Calu3 (cell line): Measurements from ENCODE around the gene ARHGAP8. TPM values are rescaled to one million over a fixed set of nuclear protein-coding genes. Genes with fewer than 3 reads are reported as not detected.

ENCODE experiments used
- BruUV-seq: library from RNA; stranded (reverse); fragments of 400-500 nt; replicated peaks from 2 replicates; lab custom pipeline; 2021; lab: Mats Ljungman, UMichigan
- CTCF ChIA-PET: fragments of 300-600 bp; sonication (Branson Sonifier 250); formaldehyde crosslinking; loops from one replicate; lab custom pipeline; 2022; ENCODE audit warnings: antibody characterized with exemption; lab: Charles Lee
- DNase-seq: peaks from one replicate; pipeline ENCODE4 v3.0.0; 2022
- H3K27ac Mint-ChIP-seq: one replicate; pipeline ENCODE4 v1.8.0; 2022; ENCODE audit warnings: mixed read lengths; ENCODE audit not compliant: unreplicated experiment
- H3K27me3 Mint-ChIP-seq: one replicate; pipeline ENCODE4 v1.8.0; 2022; ENCODE audit warnings: mixed read lengths; ENCODE audit not compliant: unreplicated experiment
- H3K36me3 Mint-ChIP-seq: one replicate; pipeline ENCODE4 v1.8.0; 2022; ENCODE audit warnings: mild to moderate bottlenecking, moderate library complexity, mixed read lengths; ENCODE audit not compliant: insufficient read depth, unreplicated experiment
- H3K4me1 Mint-ChIP-seq: one replicate; pipeline ENCODE4 v1.8.0; 2022; ENCODE audit warnings: mild to moderate bottlenecking, low read depth, mixed read lengths; ENCODE audit not compliant: unreplicated experiment
- H3K4me3 Mint-ChIP-seq: one replicate; pipeline ENCODE4 v1.8.0; 2022; ENCODE audit warnings: mild to moderate bottlenecking, low read depth, moderate library complexity, mixed read lengths; ENCODE audit not compliant: unreplicated experiment
- H3K9me3 Mint-ChIP-seq: one replicate; pipeline ENCODE4 v1.8.0; 2022; ENCODE audit warnings: low read depth, mixed read lengths; ENCODE audit not compliant: unreplicated experiment
- CTCF ChIP-seq: fragments of 200-600 bp; IDR thresholded peaks from one replicate; pipeline ENCODE4 v1.8.0; 2022; ENCODE audit warnings: antibody characterized with exemption; ENCODE audit not compliant: unreplicated experiment
- intact Hi-C: fragments of 100-400 bp; cut with micrococcal nuclease; formaldehyde crosslinking; loops from one replicate; pipeline ENCODE4 v1.10.0; 2022; ENCODE audit not compliant: unreplicated experiment
- total RNA-seq: library from RNA; stranded (reverse); gene quantifications from 2 replicates; pipeline ENCODE4 v1.2.3, GENCODE V29; 2022

The ARHGAP8 gene
- total RNA-seq, 1 experiment from 2014 or later, result 127 TPM

- CTCF ChIA-PET, result no interaction called here
- Mint-ChIP-seq H3K4me1 (no peaks in the 10 kb centered on the region), H3K27me3 (no peaks in the 10 kb centered on the region), H3K27ac (no peak overlapping the region), H3K9me3 (no peaks in the 10 kb centered on the region), H3K36me3 (peaks cover 13% of the 10 kb centered on the region), H3K4me3 (no peak overlapping the region)
- intact Hi-C loops, result no loop called here
- BruUV-seq, result no TSS peak
- no peak for TF ChIP-seq CTCF
- DNase-seq, result no peak
Measured at GRCh38 chr22:44705022-44705297, 47.4 kb upstream of the ARHGAP8 start.

- no TSS peak for BruUV-seq
- CTCF ChIA-PET, result no interaction called here
- peaks cover 12% of the 10 kb centered on the region for H3K4me1 Mint-ChIP-seq
Measured at GRCh38 chr22:44706488-44706887, 45.9 kb upstream of the ARHGAP8 start.

GRCh38 chr22:44707178-44707577, 45.2 kb upstream of the ARHGAP8 start:
- H3K9me3 Mint-ChIP-seq, result no peaks in the 10 kb centered on the region
- no peak for TF ChIP-seq CTCF
- peaks cover 12% of the 10 kb centered on the region for H3K4me1 Mint-ChIP-seq
- H3K36me3 Mint-ChIP-seq, result peaks cover 12% of the 10 kb centered on the region
- no peak for DNase-seq
- intact Hi-C loops, result no loop called here
- H3K27ac Mint-ChIP-seq, result no peak overlapping the region
- no peak overlapping the region for H3K4me3 Mint-ChIP-seq
- H3K27me3 Mint-ChIP-seq, result no peaks in the 10 kb centered on the region
- CTCF ChIA-PET, result interaction anchor here (0.7 kb wide), 1 partner anchor 18 kb away, joined by 3 read pairs; no protein-coding TSS in a partner anchor
- no TSS peak for BruUV-seq

More at GRCh38 chr22:44706488-44706887, 45.9 kb upstream of the ARHGAP8 start:
- H3K27me3 Mint-ChIP-seq, result no peaks in the 10 kb centered on the region
- peaks cover 13% of the 10 kb centered on the region for H3K36me3 Mint-ChIP-seq
- intact Hi-C loops, result no loop called here
- H3K4me3 Mint-ChIP-seq, result no peak overlapping the region
- no peak overlapping the region for H3K27ac Mint-ChIP-seq
- no peak for DNase-seq
- no peak for TF ChIP-seq CTCF
- H3K9me3 Mint-ChIP-seq, result no peaks in the 10 kb centered on the region

- H3K27ac Mint-ChIP-seq, result no peak overlapping the region
Measured at GRCh38 chr22:44707752-44708151, 44.6 kb upstream of the ARHGAP8 start.

More at GRCh38 chr22:44707752-44708151, 44.6 kb upstream of the ARHGAP8 start:
- no peak for TF ChIP-seq CTCF
- intact Hi-C loops, result no loop called here
- no peaks in the 10 kb centered on the region for H3K27me3 Mint-ChIP-seq
- H3K4me3 Mint-ChIP-seq, result no peak overlapping the region
- no peaks in the 10 kb centered on the region for H3K9me3 Mint-ChIP-seq
- peaks cover 12% of the 10 kb centered on the region for H3K4me1 Mint-ChIP-seq
- DNase-seq, result no peak
- CTCF ChIA-PET, result interaction anchor here (0.7 kb wide), 1 partner anchor 17 kb away, joined by 3 read pairs; no protein-coding TSS in a partner anchor
- no TSS peak for BruUV-seq
- peaks cover 6% of the 10 kb centered on the region for H3K36me3 Mint-ChIP-seq
